ENCODE results near the gene IFNA16.
"Not testable (repeated sequence)": the region's sequence is repeated elsewhere in the genome, so short reads cannot be mapped to it uniquely, and the experiment has no call there.

DNA sequence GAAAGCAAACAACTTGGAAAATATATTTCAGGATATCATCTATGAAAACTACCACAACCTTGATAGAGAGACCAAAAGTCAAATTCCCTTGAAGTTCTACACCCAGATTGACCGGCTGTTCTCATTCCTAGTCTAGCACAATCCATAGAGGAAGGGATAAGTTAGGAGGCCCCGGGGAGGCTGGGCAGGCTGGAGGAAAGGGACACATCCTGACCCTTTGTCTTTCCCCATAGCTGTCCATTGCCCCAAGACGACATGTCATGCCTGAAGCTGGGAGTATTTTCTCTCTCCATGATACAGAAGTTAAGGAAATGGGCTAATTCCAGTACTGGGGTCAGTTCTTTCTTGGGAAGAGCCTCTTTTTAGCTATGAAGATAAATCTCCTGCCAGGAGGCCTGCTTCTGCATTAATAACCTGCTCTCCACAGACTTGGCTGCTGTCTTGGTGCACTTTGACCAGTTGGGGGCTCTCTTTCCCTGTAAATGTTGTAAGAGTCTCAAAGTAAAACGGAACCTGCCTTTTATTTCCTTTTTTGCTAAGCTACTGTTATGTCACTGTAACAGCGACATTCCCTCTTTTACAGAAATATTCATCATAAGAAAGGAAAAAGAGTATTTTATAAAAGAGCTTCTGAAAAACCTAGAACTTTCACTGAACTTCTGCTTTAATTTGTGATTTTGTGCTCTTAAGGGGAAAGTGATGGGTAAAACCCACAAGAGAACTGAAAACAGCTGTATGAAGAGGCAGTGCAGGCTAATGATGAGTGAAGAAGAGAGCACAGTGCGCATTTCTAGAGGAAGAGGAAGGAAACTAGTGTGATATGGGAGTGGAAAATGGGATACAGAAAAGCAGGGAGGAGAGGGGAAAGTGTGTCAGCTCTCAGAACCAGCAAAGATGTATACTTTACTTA, 22.0 kb downstream of the IFNA16 start:
- TF ChIP-seq CTCF (conservative IDR thresholded peaks at IDR 0.05): peak; percentile 56
- not testable (repeated sequence) for TF ChIP-seq EZH2 (IDR thresholded peaks at IDR 0.05; ENCODE audit: low read depth)
